ENCODE results near the gene PLAAT2. TPM values are rescaled to one million over a fixed set of nuclear protein-coding genes. Genes with fewer than 3 reads are reported as not detected.
A peak's percentile ranks its signal among the peaks of the same experiment; 100 is the strongest.

PLAAT2 gene
- total and polyA plus RNA-seq, 2 of the 13 experiments (the other 11 are each of a cell fraction or from before 2014, with no cell fraction given), result 0.22 TPM; not detected in 1

DNA sequence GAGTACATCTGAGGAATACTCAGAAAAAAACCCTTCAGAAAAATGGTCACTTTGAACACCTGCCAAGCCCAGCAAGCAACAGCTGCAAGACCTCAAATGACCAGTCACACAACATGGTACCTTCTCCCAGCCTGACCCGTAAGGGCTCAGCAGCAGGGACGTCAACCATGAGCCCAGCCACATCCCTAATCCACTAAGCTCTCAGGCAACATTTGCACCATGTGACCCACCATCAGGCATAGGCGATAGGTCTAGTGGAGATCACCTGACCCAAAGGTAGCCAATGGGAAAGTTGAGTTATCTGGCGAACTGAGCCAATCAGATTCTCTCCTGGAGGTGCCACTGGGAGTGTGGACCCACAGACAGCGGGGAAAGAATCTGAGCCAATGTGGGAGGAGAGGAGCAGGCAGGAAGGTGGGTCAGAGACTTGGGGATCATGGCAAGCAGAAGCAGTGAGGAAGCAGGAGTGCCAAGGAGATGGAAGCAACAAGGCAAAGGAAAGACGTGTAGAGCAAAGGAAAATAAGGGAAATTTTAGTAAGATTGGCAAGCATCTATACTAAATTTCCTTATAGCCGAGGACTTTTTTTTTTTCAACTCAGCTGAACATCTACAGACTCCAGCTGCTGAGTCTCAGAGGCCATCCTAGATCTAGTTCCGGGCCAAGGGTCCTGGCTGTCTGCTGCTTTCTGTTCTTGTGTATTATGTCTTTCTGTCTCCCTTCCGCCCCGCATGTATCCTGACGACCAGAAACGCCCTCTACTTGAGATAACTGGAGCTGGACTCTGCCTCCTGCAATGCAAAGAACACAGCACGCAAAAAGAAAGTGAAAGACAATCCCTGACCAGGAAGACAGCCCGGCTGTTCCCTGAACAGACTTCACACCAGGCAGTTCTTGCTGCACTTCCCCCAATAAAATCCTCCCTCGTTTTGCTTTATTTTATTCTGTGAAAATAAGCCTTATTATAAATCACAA, 11.0 kb upstream of the PLAAT2 start (continued):
- TF ChIP-seq, protein P1, sequence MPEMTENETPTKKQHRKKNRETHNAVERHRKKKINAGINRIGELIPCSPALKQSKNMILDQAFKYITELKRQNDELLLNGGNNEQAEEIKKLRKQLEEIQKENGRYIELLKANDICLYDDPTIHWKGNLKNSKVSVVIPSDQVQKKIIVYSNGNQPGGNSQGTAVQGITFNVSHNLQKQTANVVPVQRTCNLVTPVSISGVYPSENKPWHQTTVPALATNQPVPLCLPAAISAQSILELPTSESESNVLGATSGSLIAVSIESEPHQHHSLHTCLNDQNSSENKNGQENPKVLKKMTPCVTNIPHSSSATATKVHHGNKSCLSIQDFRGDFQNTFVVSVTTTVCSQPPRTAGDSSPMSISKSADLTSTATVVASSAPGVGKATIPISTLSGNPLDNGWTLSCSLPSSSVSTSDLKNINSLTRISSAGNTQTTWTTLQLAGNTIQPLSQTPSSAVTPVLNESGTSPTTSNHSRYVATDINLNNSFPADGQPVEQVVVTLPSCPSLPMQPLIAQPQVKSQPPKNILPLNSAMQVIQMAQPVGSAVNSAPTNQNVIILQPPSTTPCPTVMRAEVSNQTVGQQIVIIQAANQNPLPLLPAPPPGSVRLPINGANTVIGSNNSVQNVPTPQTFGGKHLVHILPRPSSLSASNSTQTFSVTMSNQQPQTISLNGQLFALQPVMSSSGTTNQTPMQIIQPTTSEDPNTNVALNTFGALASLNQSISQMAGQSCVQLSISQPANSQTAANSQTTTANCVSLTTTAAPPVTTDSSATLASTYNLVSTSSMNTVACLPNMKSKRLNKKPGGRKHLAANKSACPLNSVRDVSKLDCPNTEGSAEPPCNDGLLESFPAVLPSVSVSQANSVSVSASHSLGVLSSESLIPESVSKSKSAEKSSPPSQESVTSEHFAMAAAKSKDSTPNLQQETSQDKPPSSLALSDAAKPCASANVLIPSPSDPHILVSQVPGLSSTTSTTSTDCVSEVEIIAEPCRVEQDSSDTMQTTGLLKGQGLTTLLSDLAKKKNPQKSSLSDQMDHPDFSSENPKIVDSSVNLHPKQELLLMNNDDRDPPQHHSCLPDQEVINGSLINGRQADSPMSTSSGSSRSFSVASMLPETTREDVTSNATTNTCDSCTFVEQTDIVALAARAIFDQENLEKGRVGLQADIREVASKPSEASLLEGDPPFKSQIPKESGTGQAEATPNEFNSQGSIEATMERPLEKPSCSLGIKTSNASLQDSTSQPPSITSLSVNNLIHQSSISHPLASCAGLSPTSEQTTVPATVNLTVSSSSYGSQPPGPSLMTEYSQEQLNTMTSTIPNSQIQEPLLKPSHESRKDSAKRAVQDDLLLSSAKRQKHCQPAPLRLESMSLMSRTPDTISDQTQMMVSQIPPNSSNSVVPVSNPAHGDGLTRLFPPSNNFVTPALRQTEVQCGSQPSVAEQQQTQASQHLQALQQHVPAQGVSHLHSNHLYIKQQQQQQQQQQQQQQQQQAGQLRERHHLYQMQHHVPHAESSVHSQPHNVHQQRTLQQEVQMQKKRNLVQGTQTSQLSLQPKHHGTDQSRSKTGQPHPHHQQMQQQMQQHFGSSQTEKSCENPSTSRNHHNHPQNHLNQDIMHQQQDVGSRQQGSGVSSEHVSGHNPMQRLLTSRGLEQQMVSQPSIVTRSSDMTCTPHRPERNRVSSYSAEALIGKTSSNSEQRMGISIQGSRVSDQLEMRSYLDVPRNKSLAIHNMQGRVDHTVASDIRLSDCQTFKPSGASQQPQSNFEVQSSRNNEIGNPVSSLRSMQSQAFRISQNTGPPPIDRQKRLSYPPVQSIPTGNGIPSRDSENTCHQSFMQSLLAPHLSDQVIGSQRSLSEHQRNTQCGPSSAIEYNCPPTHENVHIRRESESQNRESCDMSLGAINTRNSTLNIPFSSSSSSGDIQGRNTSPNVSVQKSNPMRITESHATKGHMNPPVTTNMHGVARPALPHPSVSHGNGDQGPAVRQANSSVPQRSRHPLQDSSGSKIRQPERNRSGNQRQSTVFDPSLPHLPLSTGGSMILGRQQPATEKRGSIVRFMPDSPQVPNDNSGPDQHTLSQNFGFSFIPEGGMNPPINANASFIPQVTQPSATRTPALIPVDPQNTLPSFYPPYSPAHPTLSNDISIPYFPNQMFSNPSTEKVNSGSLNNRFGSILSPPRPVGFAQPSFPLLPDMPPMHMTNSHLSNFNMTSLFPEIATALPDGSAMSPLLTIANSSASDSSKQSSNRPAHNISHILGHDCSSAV (CRISPR knock-in tag; IDR thresholded peaks at IDR 0.05; ENCODE audit: borderline replicate concordance), result no peak
- TF ChIP-seq FOXK1 (CRISPR knock-in tag; IDR thresholded peaks at IDR 0.05; ENCODE audit: borderline replicate concordance, low read depth), result 0 out of 2 replicates have a peak, but pooled peaks have one; percentile 27
- TF ChIP-seq HOXA7 (CRISPR knock-in tag; IDR thresholded peaks at IDR 0.05), result no peak
- no peak for TF ChIP-seq ZNF660 (CRISPR knock-in tag; IDR thresholded peaks at IDR 0.05; ENCODE audit: borderline replicate concordance, low read depth)
- TF ChIP-seq ZNF766 (CRISPR knock-in tag; IDR thresholded peaks at IDR 0.05; ENCODE audit: borderline replicate concordance), result no peak
- no peak for TF ChIP-seq ZNF24 (IDR thresholded peaks at IDR 0.05)
- no peak for TF ChIP-seq ZFP37 (CRISPR knock-in tag; IDR thresholded peaks at IDR 0.05; ENCODE audit: borderline replicate concordance)
- no peak for TF ChIP-seq KLF15 (CRISPR knock-in tag; IDR thresholded peaks at IDR 0.05; ENCODE audit: borderline replicate concordance)
- TF ChIP-seq, protein P2, sequence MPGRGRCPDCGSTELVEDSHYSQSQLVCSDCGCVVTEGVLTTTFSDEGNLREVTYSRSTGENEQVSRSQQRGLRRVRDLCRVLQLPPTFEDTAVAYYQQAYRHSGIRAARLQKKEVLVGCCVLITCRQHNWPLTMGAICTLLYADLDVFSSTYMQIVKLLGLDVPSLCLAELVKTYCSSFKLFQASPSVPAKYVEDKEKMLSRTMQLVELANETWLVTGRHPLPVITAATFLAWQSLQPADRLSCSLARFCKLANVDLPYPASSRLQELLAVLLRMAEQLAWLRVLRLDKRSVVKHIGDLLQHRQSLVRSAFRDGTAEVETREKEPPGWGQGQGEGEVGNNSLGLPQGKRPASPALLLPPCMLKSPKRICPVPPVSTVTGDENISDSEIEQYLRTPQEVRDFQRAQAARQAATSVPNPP (CRISPR knock-in tag; IDR thresholded peaks at IDR 0.05), result no peak
- no peak for TF ChIP-seq TCF12 (IDR thresholded peaks at IDR 0.05)
- no peak for TF ChIP-seq TCF12 (CRISPR knock-in tag; IDR thresholded peaks at IDR 0.05)
- no peak for TF ChIP-seq EEA1 (CRISPR knock-in tag; IDR thresholded peaks at IDR 0.05; ENCODE audit: borderline replicate concordance)
- no peak for TF ChIP-seq MTA3 (CRISPR knock-in tag; IDR thresholded peaks at IDR 0.05)
- no peak for TF ChIP-seq SATB2 (CRISPR knock-in tag; IDR thresholded peaks at IDR 0.05)
- TF ChIP-seq NFYB (CRISPR knock-in tag; IDR thresholded peaks at IDR 0.05), result peak; percentile 50
- TF ChIP-seq, protein P3, sequence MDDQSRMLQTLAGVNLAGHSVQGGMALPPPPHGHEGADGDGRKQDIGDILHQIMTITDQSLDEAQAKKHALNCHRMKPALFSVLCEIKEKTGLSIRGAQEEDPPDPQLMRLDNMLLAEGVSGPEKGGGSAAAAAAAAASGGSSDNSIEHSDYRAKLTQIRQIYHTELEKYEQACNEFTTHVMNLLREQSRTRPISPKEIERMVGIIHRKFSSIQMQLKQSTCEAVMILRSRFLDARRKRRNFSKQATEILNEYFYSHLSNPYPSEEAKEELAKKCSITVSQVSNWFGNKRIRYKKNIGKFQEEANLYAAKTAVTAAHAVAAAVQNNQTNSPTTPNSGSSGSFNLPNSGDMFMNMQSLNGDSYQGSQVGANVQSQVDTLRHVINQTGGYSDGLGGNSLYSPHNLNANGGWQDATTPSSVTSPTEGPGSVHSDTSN (CRISPR knock-in tag; IDR thresholded peaks at IDR 0.05; ENCODE audit: borderline replicate concordance), result no peak
- TF ChIP-seq, protein P4, sequence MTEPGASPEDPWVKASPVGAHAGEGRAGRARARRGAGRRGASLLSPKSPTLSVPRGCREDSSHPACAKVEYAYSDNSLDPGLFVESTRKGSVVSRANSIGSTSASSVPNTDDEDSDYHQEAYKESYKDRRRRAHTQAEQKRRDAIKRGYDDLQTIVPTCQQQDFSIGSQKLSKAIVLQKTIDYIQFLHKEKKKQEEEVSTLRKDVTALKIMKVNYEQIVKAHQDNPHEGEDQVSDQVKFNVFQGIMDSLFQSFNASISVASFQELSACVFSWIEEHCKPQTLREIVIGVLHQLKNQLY (CRISPR knock-in tag; IDR thresholded peaks at IDR 0.05), result no peak
- no peak for TF ChIP-seq RBAK (CRISPR knock-in tag; IDR thresholded peaks at IDR 0.05)
